Vagina (tissue), 2 donors: ENCODE data around the gene P2RX6. TPM values are rescaled to one million over a fixed set of nuclear protein-coding genes. Genes with fewer than 3 reads are reported as not detected.

Source experiments
- DNase-seq, 2 donors: peaks; one replicate each; pipeline ENCODE4 v3.0.0-alpha.2; 2017; ENCODE audit errors: extremely low spot score in 2 of 2
- H3K27ac ChIP-seq: fragments of 200-600 bp; sonication (generic); one replicate; pipeline ENCODE4 v1.5.1; 2019
- H3K27me3 ChIP-seq: fragments of 200-600 bp; sonication (generic); one replicate; pipeline ENCODE4 v1.5.1; 2019
- H3K36me3 ChIP-seq, 2 donors: fragments of 200-600 bp; sonication (generic); one replicate each; pipeline ENCODE4 v1.5.1; 2017 to 2019
- H3K4me1 ChIP-seq: fragments of 200-600 bp; sonication (generic); one replicate; pipeline ENCODE4 v1.5.1; 2019
- H3K4me3 ChIP-seq, 2 donors: fragments of 200-600 bp; sonication (generic); 1 replicate in 1 of 2; 2 replicates in 1 of 2; pipeline ENCODE4 v1.5.1; 2016 to 2019
- H3K9me3 ChIP-seq: fragments of 200-600 bp; sonication (generic); one replicate; pipeline ENCODE4 v1.5.1; 2019
- POLR2A ChIP-seq, 2 donors: fragments of 450-650 bp; IDR thresholded peaks; one replicate each; pipeline ENCODE4 v1.6.1; 2017; ENCODE audit warnings: antibody characterized with exemption in 2 of 2, mild to moderate bottlenecking in 2 of 2, moderate library complexity in 2 of 2
- POLR2AphosphoS5 ChIP-seq, 2 donors: sonication (generic); formaldehyde crosslinking; IDR thresholded peaks; one replicate each; pipeline ENCODE4 v1.9.0; 2017; ENCODE audit warnings: antibody characterized with exemption in 2 of 2, mild to moderate bottlenecking in 2 of 2, low read depth in 1 of 2; ENCODE audit not compliant: insufficient read depth in 1 of 2
- intact Hi-C: fragments of 100-400 bp; cut with DNase I; formaldehyde crosslinking; loops from one replicate; pipeline ENCODE4 v1.15.1; 2023
- total RNA-seq: library from RNA; depleted of rRNA; stranded (reverse); fragments of >200 nt; gene quantifications from one replicate; pipeline ENCODE4 v1.2.3, GENCODE V29; 2016
- TF ChIP-seq, protein P1 (sequence below), 3 experiments: fragments of 450-650 bp in 2 of 3; fragments of 200-600 bp in 1 of 3; sonication (generic) in 1 of 3; IDR thresholded peaks; one replicate each; pipeline ENCODE4 v1.5.1; 2017 to 2019; ENCODE audit warnings: antibody characterized with exemption in 3 of 3, mild to moderate bottlenecking in 2 of 3, moderate library complexity in 2 of 3

The P2RX6 gene
- total RNA-seq, 1 donor from 2014 or later: 1.7 TPM

DNA sequence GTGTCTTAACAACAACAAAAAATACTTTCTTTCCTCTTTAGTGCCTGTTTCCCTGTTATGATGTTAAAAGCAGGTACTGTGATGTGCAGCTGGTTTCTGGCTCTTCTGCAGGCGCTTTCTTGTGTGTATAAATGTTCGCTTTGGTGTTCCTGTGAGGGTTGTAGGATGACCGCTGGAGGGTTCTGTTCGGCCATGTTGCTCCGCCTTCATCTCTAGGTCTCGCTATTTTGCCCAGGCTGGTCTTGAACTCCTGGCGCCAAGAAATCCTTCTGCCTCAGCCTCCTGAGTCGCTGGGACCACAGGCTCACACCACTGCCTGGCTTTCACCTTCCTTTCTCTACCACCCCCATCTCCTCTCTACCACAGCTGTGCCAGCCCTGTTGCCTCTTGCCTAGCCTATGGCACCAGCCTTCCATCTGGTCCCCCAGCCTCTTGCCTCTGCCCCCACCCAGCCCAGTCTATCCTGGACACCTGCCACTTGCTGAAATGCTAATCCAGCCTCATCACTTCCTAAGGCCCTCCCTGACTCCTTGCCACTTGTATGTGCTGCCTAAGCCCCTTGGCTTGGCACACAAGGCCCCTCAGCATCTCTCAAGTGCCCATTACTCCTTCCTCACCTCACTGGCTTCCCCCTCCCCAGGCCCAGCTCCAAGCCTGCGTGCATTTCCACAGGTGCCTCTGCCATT, 36.3 kb downstream of the P2RX6 start:
- DNase-seq: no peak
- no peak overlapping the region for H3K27ac ChIP-seq
- H3K36me3 ChIP-seq: no peaks in the 10 kb centered on the region
- H3K27me3 ChIP-seq: no peaks in the 10 kb centered on the region
- no peaks in the 10 kb centered on the region for H3K4me1 ChIP-seq
- TF ChIP-seq POLR2AphosphoS5 (IDR thresholded peaks at IDR 0.05; ENCODE audit: insufficient read depth in 1 of 2, low read depth in 1 of 2) (no peak), POLR2A (IDR thresholded peaks at IDR 0.05) (no peak)
- TF ChIP-seq, protein P1, sequence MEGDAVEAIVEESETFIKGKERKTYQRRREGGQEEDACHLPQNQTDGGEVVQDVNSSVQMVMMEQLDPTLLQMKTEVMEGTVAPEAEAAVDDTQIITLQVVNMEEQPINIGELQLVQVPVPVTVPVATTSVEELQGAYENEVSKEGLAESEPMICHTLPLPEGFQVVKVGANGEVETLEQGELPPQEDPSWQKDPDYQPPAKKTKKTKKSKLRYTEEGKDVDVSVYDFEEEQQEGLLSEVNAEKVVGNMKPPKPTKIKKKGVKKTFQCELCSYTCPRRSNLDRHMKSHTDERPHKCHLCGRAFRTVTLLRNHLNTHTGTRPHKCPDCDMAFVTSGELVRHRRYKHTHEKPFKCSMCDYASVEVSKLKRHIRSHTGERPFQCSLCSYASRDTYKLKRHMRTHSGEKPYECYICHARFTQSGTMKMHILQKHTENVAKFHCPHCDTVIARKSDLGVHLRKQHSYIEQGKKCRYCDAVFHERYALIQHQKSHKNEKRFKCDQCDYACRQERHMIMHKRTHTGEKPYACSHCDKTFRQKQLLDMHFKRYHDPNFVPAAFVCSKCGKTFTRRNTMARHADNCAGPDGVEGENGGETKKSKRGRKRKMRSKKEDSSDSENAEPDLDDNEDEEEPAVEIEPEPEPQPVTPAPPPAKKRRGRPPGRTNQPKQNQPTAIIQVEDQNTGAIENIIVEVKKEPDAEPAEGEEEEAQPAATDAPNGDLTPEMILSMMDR (IDR thresholded peaks at IDR 0.05): no peak
- H3K4me3 ChIP-seq: no peak overlapping the region
- intact Hi-C loops: no loop called here
- H3K9me3 ChIP-seq: no peaks in the 10 kb centered on the region

DNA sequence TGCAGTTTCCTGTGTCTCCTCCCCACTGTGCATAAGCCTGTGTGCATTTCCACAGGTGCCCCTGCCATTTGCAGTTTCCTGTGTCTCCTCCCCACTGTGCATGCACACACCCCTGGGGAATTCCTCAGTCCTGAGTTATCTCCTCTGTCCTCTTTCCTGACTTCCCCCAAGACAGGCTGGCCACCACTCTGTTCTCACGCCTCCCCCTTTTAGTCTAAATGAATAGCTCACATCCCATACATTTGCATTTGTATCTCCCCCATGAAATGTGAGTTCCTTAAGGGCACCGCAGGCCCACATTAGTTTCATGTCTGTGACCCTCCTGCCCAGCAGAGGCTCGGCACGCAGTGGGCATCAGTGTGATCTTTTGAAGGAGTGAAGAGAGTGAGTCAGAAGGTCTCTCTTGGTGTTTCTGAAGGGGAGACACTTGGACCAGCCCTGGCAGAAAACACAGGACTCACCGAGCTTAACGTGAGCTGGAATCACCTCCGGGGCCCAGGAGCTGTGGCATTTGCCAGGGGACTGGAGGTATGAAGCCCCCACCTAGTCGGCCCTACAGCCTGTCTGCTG, 37.0 kb downstream of the P2RX6 start:
- TF ChIP-seq POLR2AphosphoS5 (IDR thresholded peaks at IDR 0.05; ENCODE audit: insufficient read depth in 1 of 2, low read depth in 1 of 2): no peak
- TF ChIP-seq, protein P1 (IDR thresholded peaks at IDR 0.05): no peak
- no peak for TF ChIP-seq POLR2A (IDR thresholded peaks at IDR 0.05)
- Histone ChIP-seq H3K36me3 (no peaks in the 10 kb centered on the region), H3K4me3 (no peak overlapping the region), H3K27ac (no peak overlapping the region), H3K4me1 (no peaks in the 10 kb centered on the region), H3K9me3 (no peaks in the 10 kb centered on the region), H3K27me3 (no peaks in the 10 kb centered on the region)
- no peak for DNase-seq
- intact Hi-C loops: no loop called here

DNA sequence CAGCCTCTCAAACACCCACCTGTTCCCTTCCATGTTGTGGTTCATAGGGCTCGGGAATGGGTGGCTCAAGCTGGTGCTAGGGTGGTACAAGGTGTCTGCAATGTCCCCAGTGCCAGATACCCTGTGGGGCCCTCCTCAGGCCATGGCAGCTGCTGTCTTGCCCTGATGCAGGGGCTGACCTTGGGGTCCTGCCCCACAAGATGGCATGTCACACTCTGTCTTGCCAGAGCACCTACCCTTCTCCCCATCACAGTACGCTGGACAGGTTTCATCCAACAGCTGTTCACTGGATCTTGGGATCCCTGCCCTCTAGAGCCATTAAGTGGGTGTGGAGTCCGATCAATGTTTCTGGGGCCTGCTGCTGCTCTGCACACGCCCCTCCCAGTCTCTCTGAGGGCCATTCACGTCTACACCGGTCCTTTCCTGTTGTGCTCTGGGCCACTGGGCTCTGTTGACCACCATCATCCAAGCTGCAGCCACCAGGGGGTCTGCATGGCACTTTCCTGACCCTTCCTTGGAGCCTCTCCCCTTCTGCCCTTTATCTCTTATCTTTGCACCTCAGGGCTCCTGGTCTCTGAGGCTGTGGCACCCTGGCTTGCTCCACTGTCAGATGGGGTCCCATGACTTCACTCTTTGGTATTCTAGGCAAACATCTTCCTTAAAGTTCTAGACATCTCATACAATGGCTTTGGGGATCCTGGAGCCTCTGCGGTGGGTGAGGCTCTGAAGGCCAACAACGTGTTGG, 37.9 kb downstream of the P2RX6 start:
- Histone ChIP-seq H3K27me3 (no peaks in the 10 kb centered on the region), H3K4me1 (no peaks in the 10 kb centered on the region), H3K36me3 (no peaks in the 10 kb centered on the region), H3K27ac (no peak overlapping the region), H3K4me3 (no peak overlapping the region), H3K9me3 (no peaks in the 10 kb centered on the region)
- intact Hi-C loops: no loop called here
- DNase-seq: no peak
- TF ChIP-seq POLR2A (IDR thresholded peaks at IDR 0.05) (no peak), POLR2AphosphoS5 (IDR thresholded peaks at IDR 0.05; ENCODE audit: insufficient read depth in 1 of 2, low read depth in 1 of 2) (no peak)
- TF ChIP-seq, protein P1 (IDR thresholded peaks at IDR 0.05): no peak

DNA sequence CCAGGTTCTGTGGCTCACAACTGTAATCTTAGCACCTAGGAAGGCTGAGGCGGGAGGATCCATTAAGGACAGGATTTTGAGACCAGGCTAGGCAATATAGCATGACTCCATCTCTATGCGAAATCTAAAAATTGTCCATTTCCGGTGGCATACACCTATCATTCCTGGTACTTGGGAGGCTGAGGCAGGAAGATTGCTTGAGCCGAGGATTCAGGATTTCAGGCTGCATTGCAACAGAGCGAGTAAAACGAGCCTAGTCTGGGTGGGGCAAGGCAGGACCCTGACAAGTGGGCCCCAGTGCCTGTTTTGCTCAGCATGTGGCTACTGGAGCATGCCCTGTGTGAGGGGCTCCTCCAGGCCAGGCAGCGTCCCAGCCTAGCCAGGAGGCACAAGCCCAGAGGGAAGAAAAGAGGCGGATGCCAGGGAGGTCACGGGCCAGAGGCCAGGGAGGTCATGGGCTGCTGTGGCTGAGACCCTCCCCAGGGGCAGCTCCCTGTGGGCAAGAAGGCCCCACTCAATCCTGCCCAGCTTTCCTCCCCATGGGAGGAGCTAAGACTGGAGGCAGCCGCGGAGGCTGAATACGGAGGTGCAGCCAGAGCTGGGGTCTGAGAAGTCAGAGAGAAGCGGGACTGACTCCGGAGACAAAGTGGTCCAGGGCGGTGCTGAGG, 39.2 kb downstream of the P2RX6 start:
- no peaks in the 10 kb centered on the region for H3K4me1 ChIP-seq
- H3K27me3 ChIP-seq: no peaks in the 10 kb centered on the region
- H3K36me3 ChIP-seq: no peaks in the 10 kb centered on the region
- H3K9me3 ChIP-seq: no peaks in the 10 kb centered on the region
- no peak overlapping the region for H3K27ac ChIP-seq
- H3K4me3 ChIP-seq: no peak overlapping the region
- no peak for DNase-seq
- intact Hi-C loops: no loop called here
- no peak for TF ChIP-seq POLR2AphosphoS5 (IDR thresholded peaks at IDR 0.05; ENCODE audit: insufficient read depth in 1 of 2, low read depth in 1 of 2)
- TF ChIP-seq, protein P1 (IDR thresholded peaks at IDR 0.05): no peak
- no peak for TF ChIP-seq POLR2A (IDR thresholded peaks at IDR 0.05)
